Glomerular visceral epithelial cell (primary cell): ENCODE data around the gene GCHFR.

Experiments
- DNase-seq: peaks from one replicate; pipeline ENCODE4 v3.0.0-alpha.2; 2016; ENCODE audit errors: extremely low spot score

The GCHFR gene

GRCh38 chr15:40763801-40764628, at the start of gene GCHFR:
GCHFR (plus strand) TSS chr15:40764068; CDS start chr15:40764181, 113 bp downstream.
- peak; percentile 72 for DNase-seq

- DNase-seq = no peak
These were observed 49.7 kb upstream of the GCHFR start for GRCh38 chr15:40714144-40714543.

DNA sequence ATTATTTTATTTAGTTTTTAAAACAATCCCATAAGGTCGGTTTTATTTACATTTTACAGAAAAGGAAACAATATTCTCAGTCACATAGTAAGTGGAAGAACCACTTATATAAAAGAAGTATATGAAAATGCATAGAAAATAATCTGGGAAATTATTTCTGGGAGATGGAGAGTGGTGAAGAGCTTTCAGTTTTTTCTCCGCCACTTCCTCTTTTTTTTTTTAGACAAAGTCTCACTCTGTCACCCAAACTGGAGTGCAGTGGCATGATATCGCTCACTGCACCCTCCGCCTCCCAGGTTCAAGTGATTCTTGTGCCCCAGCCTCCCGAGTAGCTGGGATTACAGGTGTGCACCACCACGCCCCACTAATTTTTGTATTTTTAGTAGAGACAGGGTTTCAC, 47.7 kb upstream of the GCHFR start:
- DNase-seq = no peak

- no peak for DNase-seq
These were observed 42.2 kb upstream of the GCHFR start for GRCh38 chr15:40721701-40722100.

GRCh38 chr15:40722354-40722753, 41.5 kb upstream of the GCHFR start:
- DNase-seq = no peak

DNA sequence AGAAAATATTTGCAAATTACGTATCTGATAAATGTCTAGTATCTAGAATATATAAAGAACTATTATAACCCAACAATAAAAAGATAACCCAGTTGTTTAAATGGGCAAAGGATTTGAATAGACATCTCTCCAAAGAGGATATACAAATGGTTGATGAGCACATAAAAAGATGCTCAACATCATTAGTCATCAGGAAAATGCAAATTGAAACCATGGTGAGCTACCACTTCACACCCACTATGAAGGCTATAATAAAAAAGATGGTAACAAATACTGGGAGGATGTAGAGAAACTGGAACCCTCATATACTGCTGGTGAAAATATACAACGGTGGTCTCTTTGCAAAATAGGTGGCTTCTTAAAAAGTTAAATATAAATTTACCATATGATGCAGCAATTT, 40.9 kb upstream of the GCHFR start:
- no peak for DNase-seq

GRCh38 chr15:40723919-40724318, 39.9 kb upstream of the GCHFR start:
- DNase-seq = no peak

- no peak for DNase-seq
These were observed 32.8 kb upstream of the GCHFR start for GRCh38 chr15:40731034-40731433.

GRCh38 chr15:40736575-40736974, 27.3 kb upstream of the GCHFR start:
- DNase-seq = no peak

DNA sequence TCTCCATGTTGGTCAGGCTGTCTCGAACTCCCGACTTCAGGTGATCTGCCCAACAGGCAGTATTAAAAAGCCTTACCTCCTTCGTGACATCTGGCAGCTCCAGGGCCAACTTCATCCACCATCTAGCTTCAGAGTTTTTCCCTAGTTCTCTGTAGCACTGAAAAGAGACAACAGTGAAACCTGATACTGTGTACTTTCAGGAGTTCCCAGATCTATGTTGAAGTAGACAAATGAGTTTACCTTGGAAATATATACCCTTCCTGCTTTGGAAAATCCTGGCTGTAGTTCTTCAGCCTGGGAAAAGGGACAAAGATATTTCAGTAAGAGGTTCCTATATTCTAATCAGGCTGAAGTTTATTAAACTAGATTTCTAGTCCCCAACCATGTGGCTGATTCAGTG, 26.8 kb upstream of the GCHFR start:
- no peak for DNase-seq

DNA sequence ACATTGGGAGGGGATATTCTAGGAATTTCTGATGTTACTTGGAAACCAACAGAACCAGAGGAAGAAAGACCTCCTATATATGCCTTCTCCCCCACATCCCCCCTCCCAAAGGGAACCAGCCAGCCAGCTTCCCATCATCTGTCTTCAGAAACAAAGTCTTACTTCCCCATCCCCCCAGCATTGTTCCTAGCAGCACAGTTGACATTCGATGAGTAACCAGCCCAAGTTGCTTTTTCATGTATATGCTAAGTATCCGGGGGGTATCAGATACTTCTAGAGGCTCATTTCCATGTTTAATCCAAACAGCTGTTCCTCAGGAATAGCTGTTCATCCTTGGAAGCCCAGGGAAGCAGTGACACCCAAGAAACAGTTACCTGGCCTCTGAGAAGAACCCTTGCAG, 24.8 kb upstream of the GCHFR start:
- DNase-seq = no peak

DNA sequence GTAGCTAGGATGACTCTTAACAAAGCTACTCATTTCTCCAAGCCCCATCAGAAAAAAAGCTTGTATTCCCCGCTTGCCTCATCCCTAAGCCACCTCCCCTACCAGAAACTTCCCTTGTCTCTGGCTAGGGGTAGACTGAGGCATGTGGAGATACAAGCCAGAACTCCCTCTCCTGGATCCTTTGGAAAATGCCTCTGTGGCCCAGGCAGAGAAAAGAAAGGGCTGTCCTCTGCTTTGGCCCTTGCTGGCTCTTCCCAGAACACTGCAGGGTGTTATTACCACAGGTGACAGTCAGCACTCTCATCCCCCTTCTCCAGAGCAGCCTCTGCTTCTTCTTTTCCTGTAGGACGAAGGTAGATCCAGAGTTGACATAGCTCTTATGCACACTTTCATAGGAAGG, 24.0 kb upstream of the GCHFR start:
- DNase-seq = no peak

- DNase-seq = no peak
These were observed 20.4 kb upstream of the GCHFR start for GRCh38 chr15:40743485-40743901.

DNA sequence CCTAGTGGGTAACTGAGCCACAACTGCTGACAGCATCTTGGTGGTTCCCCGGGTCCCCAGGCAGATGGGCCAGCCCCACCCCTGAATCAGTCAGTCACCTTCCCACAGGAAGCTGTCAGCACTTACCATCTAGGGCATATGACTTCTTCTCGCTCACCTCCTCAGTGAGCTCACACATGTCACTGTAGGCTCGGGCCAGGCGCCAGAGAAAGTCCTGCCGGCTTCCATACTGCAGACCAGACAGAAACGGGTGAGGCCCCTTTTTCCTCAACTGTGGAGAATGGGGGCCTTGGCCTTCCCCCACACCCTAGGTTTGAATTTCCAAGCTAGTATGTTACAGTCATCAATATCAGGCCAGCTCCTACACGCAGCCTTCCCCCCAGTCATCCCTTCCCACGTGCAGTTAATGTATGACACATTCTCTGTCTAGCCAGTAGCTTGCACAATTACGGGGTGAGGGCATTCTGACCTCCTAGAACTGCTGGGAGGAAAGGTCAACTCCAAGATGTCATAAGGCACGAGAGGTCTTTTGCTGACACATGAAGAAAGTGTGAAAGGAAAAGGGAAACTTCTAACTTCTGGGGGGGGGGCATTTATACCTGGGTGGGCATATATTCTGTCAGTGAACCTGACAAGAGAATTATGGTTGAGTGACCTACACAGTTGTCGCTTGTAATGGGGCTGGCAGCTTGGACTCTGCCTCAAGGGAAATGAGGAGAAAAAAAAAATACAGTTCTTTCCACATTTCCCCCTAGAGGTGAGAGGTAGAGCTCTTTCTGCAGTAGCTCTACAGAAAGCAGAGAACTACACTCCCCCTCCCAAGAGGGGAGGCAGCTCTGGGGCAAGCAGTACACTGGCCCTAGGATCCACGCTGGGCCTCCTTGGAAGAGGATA, 19.7 kb upstream of the GCHFR start:
- DNase-seq = peak; percentile 68

GRCh38 chr15:40744815-40745152, 19.1 kb upstream of the GCHFR start:
- no peak for DNase-seq

GRCh38 chr15:40746916-40747418, 16.9 kb upstream of the GCHFR start:
- DNase-seq = no peak

DNA sequence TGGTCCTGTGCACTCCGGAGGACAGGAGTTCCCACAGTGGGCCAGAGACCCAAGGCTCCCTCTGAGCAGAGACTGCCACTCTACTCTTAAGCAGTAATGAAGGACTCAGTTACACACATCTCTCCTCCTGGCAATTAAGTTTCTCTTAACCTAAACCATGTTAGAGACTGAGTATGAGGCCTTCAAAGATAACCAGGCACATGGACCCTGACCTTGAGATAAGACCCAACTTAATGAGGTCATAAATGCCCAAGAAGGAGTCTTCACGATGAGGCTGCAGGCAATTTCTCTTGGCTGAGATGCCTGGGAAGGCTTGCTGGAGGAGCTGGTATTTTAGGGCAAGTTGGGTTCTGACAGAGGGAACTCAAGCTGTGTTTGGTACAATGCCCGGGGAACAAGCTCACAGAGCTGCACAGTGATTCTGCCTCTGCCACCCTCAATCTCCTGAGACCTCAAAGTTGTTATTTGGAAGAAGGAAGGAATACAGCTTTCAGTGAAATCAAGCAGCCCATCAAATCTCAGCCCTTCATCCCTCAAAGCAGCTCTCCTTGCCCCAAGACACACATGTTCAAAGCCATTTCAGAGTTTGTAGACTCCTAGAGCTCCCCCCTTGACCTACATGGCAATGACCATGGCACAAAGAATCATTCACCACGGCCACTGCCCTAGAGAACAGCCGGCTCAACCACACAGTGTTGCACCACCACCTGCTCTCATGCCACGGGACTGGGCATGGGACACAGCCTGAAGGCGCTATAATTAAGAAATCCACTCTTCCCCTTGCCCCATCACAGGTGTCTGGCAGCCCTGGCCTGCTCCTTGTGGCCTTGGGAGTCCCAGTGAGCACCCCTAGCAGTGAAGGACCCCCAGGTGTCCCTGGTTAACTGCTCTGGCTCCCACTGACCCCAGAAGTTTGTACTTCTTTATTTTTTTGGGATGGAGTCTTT, 15.9 kb upstream of the GCHFR start:
- no peak for DNase-seq

DNA sequence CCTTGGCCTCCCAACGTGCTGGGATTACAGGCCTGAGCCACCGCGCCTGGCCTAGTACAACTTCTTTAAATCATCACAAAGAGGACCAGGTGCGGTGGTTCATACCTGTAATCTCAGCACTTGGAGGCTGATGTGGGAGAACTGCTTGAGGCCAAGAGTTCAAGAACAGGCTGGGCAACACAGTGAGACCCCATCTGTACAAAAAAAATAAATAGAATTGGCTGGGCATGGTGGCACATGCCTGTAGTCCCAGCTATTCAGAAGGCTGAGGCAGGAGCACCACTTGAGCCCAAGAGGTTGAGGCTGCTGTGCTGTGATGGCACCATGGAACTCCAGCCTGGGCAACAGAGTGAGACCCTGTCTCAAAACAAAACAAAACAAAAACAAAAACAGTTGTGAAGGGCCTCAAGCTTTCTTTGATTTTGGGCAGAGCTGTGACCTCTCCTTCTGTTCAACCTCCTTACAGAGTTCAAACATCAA, 14.7 kb upstream of the GCHFR start:
- no peak for DNase-seq

DNA sequence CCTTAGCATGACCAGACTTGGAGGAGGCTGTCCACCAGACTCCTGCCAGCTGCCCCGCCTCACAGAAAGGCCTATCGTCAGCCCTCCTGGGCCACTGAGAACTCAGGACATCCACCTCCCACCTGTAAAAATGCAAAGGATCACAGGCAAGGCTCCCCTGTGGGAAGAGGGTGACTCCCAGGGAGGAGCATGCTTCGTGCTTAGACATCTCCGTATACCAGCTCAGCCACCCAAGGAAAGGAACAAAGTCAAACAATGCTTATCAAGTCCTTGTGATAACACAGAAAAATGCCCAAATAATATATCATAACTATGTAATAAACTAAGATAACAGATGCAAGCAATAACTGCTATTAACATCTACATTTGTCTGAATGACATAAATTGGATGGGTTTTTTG, 13.0 kb upstream of the GCHFR start:
- DNase-seq = no peak

GRCh38 chr15:40751745-40752144, 12.1 kb upstream of the GCHFR start:
- DNase-seq = no peak

DNA sequence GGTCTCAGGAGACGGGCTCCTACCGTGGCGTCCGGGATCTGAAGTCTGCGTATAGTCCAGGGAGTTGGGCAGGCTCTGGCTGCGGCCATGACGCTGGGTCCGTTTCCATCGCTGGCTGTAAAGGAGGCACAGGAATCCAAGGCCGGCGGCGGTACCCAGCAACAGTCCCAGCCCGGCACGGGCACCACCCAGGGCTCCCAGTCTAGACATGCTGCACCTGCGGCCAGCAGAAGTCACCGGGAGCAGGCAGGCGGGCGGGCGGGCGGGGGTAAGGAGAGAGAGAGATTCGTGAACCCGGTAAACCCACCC, 9.3 kb upstream of the GCHFR start:
- no peak for DNase-seq
